GM23338 (cell line): ENCODE measurements around the gene CD276.

Experiments used
- EZH2phosphoT487 ChIP-seq: fragments of 200-600 bp; sonication (generic); IDR thresholded peaks from one replicate; pipeline ENCODE4 v1.8.1; 2018; ENCODE audit warnings: antibody characterized with exemption; ENCODE audit not compliant: unreplicated experiment
- TF ChIP-seq, protein P1 (sequence below), 2 experiments: fragments of 200-600 bp in 1 of 2; sonication (generic) in 1 of 2; conservative IDR thresholded peaks; 2 replicates each; pipeline versions ENCODE4 v1.5.1 to v1.6.1; 2016 to 2017; ENCODE audit warnings: antibody characterized with exemption in 2 of 2, low read depth in 2 of 2, mild to moderate bottlenecking in 2 of 2, moderate library complexity in 1 of 2
- TF ChIP-seq, protein P2 (sequence below): IDR thresholded peaks from one replicate; pipeline ENCODE4 v1.6.1; 2018; ENCODE audit warnings: antibody characterized with exemption; ENCODE audit not compliant: unreplicated experiment

DNA sequence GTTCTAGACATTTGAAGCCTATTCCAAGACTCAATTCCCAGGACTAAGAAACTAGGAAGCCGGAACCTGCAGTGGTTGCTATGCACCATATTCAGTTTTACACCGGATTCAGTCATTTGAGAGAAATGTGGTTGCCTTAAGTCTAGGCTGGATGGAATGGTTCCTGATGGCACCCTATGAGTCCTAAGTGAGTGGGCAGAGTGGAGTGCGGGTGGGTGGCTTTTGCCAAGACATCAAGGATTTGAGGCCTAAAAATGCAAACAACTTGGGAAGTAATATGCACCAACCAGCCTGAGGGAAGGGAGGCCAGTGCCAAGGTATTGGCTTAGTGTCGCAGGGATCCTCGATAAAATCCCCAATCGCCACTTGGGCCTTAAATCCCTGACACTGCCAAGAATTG is 4.2 kb upstream of the CD276 start:
- TF ChIP-seq, protein P1, sequence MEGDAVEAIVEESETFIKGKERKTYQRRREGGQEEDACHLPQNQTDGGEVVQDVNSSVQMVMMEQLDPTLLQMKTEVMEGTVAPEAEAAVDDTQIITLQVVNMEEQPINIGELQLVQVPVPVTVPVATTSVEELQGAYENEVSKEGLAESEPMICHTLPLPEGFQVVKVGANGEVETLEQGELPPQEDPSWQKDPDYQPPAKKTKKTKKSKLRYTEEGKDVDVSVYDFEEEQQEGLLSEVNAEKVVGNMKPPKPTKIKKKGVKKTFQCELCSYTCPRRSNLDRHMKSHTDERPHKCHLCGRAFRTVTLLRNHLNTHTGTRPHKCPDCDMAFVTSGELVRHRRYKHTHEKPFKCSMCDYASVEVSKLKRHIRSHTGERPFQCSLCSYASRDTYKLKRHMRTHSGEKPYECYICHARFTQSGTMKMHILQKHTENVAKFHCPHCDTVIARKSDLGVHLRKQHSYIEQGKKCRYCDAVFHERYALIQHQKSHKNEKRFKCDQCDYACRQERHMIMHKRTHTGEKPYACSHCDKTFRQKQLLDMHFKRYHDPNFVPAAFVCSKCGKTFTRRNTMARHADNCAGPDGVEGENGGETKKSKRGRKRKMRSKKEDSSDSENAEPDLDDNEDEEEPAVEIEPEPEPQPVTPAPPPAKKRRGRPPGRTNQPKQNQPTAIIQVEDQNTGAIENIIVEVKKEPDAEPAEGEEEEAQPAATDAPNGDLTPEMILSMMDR (conservative IDR thresholded peaks at IDR 0.05; ENCODE audit: low read depth in 2 of 2): no peak
- TF ChIP-seq EZH2phosphoT487: no peak
- TF ChIP-seq, protein P2, sequence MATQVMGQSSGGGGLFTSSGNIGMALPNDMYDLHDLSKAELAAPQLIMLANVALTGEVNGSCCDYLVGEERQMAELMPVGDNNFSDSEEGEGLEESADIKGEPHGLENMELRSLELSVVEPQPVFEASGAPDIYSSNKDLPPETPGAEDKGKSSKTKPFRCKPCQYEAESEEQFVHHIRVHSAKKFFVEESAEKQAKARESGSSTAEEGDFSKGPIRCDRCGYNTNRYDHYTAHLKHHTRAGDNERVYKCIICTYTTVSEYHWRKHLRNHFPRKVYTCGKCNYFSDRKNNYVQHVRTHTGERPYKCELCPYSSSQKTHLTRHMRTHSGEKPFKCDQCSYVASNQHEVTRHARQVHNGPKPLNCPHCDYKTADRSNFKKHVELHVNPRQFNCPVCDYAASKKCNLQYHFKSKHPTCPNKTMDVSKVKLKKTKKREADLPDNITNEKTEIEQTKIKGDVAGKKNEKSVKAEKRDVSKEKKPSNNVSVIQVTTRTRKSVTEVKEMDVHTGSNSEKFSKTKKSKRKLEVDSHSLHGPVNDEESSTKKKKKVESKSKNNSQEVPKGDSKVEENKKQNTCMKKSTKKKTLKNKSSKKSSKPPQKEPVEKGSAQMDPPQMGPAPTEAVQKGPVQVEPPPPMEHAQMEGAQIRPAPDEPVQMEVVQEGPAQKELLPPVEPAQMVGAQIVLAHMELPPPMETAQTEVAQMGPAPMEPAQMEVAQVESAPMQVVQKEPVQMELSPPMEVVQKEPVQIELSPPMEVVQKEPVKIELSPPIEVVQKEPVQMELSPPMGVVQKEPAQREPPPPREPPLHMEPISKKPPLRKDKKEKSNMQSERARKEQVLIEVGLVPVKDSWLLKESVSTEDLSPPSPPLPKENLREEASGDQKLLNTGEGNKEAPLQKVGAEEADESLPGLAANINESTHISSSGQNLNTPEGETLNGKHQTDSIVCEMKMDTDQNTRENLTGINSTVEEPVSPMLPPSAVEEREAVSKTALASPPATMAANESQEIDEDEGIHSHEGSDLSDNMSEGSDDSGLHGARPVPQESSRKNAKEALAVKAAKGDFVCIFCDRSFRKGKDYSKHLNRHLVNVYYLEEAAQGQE: no peak
